Parathyroid adenoma (tissue), 2 donors: ENCODE results near the gene ARHGEF6.

Source experiments
- H2AFZ ChIP-seq: fragments of 300-600 bp; sonication (generic); one replicate; pipeline ENCODE4 v1.7.0; 2017; ENCODE audit warnings: antibody characterized with exemption, mild to moderate bottlenecking
- H3K27ac ChIP-seq: fragments of 300-600 bp; sonication (generic); one replicate; pipeline ENCODE4 v1.7.0; 2017
- H3K27me3 ChIP-seq: fragments of 300-600 bp; sonication (generic); one replicate; pipeline ENCODE4 v1.7.0; 2017; ENCODE audit warnings: low read length; ENCODE audit not compliant: control insufficient read depth, insufficient read depth
- H3K36me3 ChIP-seq: fragments of 300-600 bp; sonication (generic); one replicate; pipeline ENCODE4 v1.7.0; 2017; ENCODE audit warnings: low read length; ENCODE audit not compliant: control insufficient read depth, insufficient read depth
- H3K4me1 ChIP-seq: fragments of 300-600 bp; sonication (generic); one replicate; pipeline ENCODE4 v1.7.0; 2017; ENCODE audit warnings: control low read depth
- H3K4me2 ChIP-seq: fragments of 300-600 bp; sonication (generic); one replicate; pipeline ENCODE4 v1.7.0; 2017; ENCODE audit warnings: low read length
- H3K4me3 ChIP-seq: fragments of 300-600 bp; sonication (generic); one replicate; pipeline ENCODE4 v1.7.0; 2017; ENCODE audit warnings: low read depth, low read length
- H3K79me2 ChIP-seq: fragments of 300-600 bp; sonication (generic); one replicate; pipeline ENCODE4 v1.7.0; 2017; ENCODE audit warnings: control low read depth
- H3K9ac ChIP-seq: fragments of 300-600 bp; sonication (generic); one replicate; pipeline ENCODE4 v1.7.0; 2017; ENCODE audit warnings: mild to moderate bottlenecking
- H3K9me3 ChIP-seq: fragments of 300-600 bp; sonication (generic); one replicate; pipeline ENCODE4 v1.7.0; 2017; ENCODE audit warnings: low read length; ENCODE audit not compliant: control insufficient read depth
- TF ChIP-seq, protein P1 (sequence below): fragments of 300-600 bp; sonication (generic); IDR thresholded peaks from one replicate; pipeline ENCODE4 v1.7.0; 2017; ENCODE audit warnings: antibody characterized with exemption, mild to moderate bottlenecking
- donor health status: primary hyperparathyroidism.

The ARHGEF6 gene

DNA sequence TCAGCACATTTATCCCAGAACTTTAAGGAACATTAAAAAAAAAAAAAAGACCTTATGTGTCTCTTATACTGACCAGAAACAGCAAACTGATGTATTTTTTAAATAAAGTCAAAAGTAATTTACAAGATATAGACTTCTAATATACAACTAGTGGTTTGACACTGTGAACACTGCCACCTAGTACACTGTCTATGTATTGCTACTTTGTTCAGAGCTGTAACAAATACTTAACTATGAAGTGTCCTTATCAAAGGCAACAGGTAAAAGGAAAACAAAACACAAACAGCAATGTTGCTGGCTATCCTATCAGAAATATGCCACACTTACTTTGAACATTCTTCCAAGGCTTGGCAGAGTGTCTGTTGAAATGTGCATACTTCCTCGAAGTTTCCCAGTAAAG is 72.4 kb downstream of the ARHGEF6 start:
- Histone ChIP-seq H3K27me3 (no peaks in the 10 kb centered on the region), H3K36me3 (no peaks in the 10 kb centered on the region), H2AFZ (no peak overlapping the region), H3K9ac (no peak overlapping the region), H3K9me3 (no peaks in the 10 kb centered on the region), H3K79me2 (no peaks in the 10 kb centered on the region), H3K4me2 (no peak overlapping the region), H3K4me3 (no peak overlapping the region), H3K4me1 (no peaks in the 10 kb centered on the region), H3K27ac (no peak overlapping the region)
- TF ChIP-seq, protein P1, sequence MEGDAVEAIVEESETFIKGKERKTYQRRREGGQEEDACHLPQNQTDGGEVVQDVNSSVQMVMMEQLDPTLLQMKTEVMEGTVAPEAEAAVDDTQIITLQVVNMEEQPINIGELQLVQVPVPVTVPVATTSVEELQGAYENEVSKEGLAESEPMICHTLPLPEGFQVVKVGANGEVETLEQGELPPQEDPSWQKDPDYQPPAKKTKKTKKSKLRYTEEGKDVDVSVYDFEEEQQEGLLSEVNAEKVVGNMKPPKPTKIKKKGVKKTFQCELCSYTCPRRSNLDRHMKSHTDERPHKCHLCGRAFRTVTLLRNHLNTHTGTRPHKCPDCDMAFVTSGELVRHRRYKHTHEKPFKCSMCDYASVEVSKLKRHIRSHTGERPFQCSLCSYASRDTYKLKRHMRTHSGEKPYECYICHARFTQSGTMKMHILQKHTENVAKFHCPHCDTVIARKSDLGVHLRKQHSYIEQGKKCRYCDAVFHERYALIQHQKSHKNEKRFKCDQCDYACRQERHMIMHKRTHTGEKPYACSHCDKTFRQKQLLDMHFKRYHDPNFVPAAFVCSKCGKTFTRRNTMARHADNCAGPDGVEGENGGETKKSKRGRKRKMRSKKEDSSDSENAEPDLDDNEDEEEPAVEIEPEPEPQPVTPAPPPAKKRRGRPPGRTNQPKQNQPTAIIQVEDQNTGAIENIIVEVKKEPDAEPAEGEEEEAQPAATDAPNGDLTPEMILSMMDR, result no peak

DNA sequence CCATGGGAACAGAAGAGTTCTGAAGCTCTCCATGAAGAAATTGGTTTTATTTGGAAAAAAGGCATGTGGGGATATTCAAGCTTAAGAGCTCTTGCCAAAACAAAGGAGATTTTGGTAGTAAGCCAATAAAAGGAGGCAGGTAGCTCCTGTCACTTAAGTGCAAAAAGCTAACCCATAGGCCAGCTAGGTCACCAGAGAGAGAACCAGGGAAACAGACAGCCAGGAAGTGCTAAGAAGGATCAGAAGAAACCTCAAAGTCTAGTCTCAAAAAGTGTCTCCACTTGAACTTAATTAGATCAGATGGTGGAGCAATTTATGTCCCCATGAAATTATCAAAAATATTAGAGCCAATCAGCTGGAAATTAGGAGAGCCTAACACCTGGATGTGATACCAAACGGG is 83.6 kb downstream of the ARHGEF6 start:
- H3K9ac ChIP-seq, result no peak overlapping the region
- no peak overlapping the region for H3K4me2 ChIP-seq
- TF ChIP-seq, protein P1, result no peak
- H3K4me1 ChIP-seq, result no peaks in the 10 kb centered on the region
- H2AFZ ChIP-seq, result no peak overlapping the region
- no peaks in the 10 kb centered on the region for H3K79me2 ChIP-seq
- H3K9me3 ChIP-seq, result no peaks in the 10 kb centered on the region
- H3K27ac ChIP-seq, result no peak overlapping the region
- H3K4me3 ChIP-seq, result no peak overlapping the region
- no peaks in the 10 kb centered on the region for H3K36me3 ChIP-seq
- H3K27me3 ChIP-seq, result no peaks in the 10 kb centered on the region

DNA sequence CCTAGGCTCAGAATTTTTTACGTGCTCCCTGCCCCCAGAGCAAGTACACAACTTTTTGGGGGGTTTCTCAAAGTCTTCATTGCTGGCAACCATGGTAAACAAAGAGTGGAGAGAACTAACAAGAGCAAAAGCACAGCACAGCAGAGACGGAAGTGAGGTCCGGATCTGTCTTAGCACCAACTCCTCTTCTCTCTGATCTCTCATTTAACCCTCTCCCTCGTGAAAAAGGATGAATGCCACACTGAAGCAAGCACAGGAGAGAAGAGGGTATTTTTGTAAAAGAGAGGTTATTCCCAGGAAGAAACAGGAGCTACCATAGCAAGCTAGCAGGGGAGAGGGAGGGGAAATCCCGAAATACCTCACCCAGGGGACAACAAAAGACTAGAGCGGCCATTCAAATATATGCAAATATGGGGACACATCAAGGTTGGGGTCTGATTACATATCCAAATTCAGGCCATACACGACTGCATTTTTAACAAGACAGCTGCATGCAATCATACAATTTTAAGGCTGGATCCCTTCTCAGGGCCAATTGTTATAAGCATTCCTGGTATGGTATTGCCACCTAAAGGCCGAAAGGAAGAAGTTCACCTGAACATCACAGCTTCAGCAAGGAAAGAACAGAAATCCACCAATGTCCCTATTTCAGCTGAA is 86.2 kb downstream of the ARHGEF6 start:
- Histone ChIP-seq H2AFZ (no peak overlapping the region), H3K79me2 (no peaks in the 10 kb centered on the region), H3K27ac (no peak overlapping the region), H3K27me3 (no peaks in the 10 kb centered on the region), H3K9ac (no peak overlapping the region), H3K4me2 (no peak overlapping the region), H3K4me3 (no peak overlapping the region), H3K36me3 (no peaks in the 10 kb centered on the region), H3K9me3 (no peaks in the 10 kb centered on the region), H3K4me1 (no peaks in the 10 kb centered on the region)
- TF ChIP-seq, protein P1, result peak; percentile 45

DNA sequence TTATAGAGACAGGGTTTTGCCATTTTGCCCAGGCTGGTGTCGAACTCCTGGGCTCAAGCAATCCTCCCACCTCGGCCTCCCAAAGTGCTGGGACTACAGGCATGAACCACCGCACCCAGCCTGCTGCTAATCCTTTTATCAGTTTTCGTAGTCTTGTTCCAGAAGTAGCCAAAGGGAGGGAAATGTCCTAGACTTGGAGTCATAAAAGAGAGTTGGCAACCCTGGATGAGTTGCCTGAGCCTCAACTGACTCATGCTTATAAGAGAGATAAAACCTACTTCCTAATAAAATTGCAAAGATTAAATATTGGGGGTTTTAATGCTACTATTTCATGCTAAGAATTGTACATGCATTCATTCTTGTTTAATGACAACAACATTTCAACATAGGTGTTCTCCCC is 88.5 kb downstream of the ARHGEF6 start:
- Histone ChIP-seq H3K9ac (no peak overlapping the region), H2AFZ (no peak overlapping the region), H3K79me2 (no peaks in the 10 kb centered on the region), H3K9me3 (no peaks in the 10 kb centered on the region), H3K4me2 (no peak overlapping the region), H3K27ac (no peak overlapping the region), H3K27me3 (no peaks in the 10 kb centered on the region), H3K4me1 (no peaks in the 10 kb centered on the region), H3K36me3 (no peaks in the 10 kb centered on the region), H3K4me3 (no peak overlapping the region)
- TF ChIP-seq, protein P1, result no peak
